H1 (cell line): Measurements from ENCODE around the gene WDR13. TPM values are rescaled to one million over a fixed set of nuclear protein-coding genes. Genes with fewer than 3 reads are reported as not detected.

Source experiments
- BACH1 ChIP-seq: IDR thresholded peaks from 2 replicates; pipeline ENCODE4 v1.6.1; 2012; ENCODE audit warnings: low read length, improper control_type of control experiment
- EP300 ChIP-seq, 2 experiments: IDR thresholded peaks; 1 replicate in 1 of 2; 2 replicates in 1 of 2; pipeline ENCODE4 v1.6.1; 2011 to 2012; ENCODE audit warnings: low read depth in 2 of 2, low read length in 2 of 2, mild to moderate bottlenecking in 2 of 2, borderline replicate concordance in 1 of 2, inconsistent platforms in 1 of 2, moderate library complexity in 1 of 2
- FOSL1 ChIP-seq: IDR thresholded peaks from 2 replicates; pipeline ENCODE4 v1.6.1; 2011; ENCODE audit warnings: mild to moderate bottlenecking, low read depth, low read length, moderate library complexity; ENCODE audit not compliant: insufficient read depth
- RBBP5 ChIP-seq: IDR thresholded peaks from 2 replicates; pipeline ENCODE4 v1.7.1; 2012; ENCODE audit warnings: low read depth, mild to moderate bottlenecking, inconsistent platforms, low read length, moderate library complexity, borderline replicate concordance
- TAF1 ChIP-seq: IDR thresholded peaks from 2 replicates; pipeline ENCODE4 v1.6.1; 2011; ENCODE audit warnings: mild to moderate bottlenecking, low read depth, low read length
- TAF7 ChIP-seq: optimal IDR thresholded peaks from 2 replicates; pipeline ENCODE3; 2011; ENCODE audit warnings: low read depth, mild to moderate bottlenecking, inconsistent platforms, low read length, moderate library complexity, borderline replicate concordance
- TBP ChIP-seq: IDR thresholded peaks from 2 replicates; pipeline ENCODE4 v1.6.1; 2011; ENCODE audit warnings: low read depth, low read length, improper control_type of control experiment
- polyA plus RNA-seq, 7 experiments: library from polyadenylated mRNA; depleted of rRNA in 3 of 7; stranded (reverse) in 5 of 7; unstranded in 2 of 7; fragments of >200 nt in 5 of 7; fragments of 200-250 nt in 2 of 7; gene quantifications; 1 replicate in 5 of 7; 2 replicates in 1 of 7; 4 replicates in 1 of 7; pipeline versions ENCODE4 v1.2.1 to v1.2.3, GENCODE V29; 2011 to 2013; ENCODE audit warnings: missing spikeins in 2 of 7, mixed read lengths in 2 of 7
- total RNA-seq: library from RNA; stranded (reverse); fragmentation: NEBNext Ultra II Directional; extraction: Animal tissue kit (Norgen Biotek cat#: 25700); gene quantifications from 2 replicates; pipeline ENCODE4 v1.2.1, GENCODE V29; 2021
- TF ChIP-seq, protein P1 (sequence below): fragments of 300-600 bp; sonication (generic); IDR thresholded peaks from 2 replicates; pipeline ENCODE4 v1.7.1; 2012; ENCODE audit warnings: low read length, moderate library complexity, mild to moderate bottlenecking, inconsistent platforms; ENCODE audit not compliant: insufficient replicate concordance

WDR13 gene
- total and polyA plus RNA-seq, 2 of the 8 experiments (the other 6 are each of a cell fraction or from before 2014, with no cell fraction given) = 19.4 to 46.3 TPM

DNA sequence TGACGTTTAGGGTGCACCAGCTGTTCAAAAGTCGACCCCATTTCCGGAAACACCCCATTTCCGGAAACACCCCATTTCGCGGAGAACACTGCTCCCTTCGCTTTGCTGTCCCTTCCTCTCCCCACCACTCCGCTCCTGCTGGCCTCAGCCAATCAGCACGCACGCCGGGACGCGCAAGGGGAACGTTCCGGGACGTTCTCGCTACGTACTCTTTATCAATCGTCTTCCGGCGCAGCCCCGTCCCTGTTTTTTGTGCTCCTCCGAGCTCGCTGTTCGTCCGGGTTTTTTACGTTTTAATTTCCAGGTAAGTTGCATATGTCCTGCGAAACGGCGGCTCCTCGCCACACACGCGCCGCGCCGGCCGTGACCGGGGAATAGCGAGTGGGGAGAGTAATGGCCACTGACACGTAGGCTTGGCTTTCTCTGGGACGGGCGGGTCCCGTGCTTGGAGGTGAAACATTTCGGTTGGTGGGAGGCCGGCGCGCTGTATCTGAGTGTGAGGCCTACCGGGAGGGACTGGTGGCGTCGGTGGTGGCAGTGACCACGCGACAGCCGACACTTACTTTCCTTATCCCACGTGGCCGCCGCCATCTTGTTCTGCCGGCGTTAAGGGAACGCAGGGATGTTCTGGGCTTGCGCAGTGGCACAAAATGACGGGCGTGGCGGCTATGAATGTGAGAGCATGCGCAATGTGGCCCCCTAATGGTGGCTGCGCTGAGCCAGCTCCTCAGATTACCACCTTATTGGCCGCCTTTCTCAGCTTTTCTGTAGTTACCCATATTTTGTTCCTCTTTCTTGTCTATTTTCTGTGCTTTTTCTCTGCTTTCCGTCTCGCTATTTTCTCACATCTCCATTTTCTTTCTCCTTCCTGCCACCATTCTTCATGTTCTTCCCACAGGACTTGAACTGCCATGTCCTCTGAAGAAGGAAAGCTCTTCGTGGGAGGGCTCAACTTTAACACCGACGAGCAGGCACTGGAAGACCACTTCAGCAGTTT, 22.7 kb upstream of the WDR13 start, which contains the start of gene RBM3 (continued):
- TF ChIP-seq, protein P1, sequence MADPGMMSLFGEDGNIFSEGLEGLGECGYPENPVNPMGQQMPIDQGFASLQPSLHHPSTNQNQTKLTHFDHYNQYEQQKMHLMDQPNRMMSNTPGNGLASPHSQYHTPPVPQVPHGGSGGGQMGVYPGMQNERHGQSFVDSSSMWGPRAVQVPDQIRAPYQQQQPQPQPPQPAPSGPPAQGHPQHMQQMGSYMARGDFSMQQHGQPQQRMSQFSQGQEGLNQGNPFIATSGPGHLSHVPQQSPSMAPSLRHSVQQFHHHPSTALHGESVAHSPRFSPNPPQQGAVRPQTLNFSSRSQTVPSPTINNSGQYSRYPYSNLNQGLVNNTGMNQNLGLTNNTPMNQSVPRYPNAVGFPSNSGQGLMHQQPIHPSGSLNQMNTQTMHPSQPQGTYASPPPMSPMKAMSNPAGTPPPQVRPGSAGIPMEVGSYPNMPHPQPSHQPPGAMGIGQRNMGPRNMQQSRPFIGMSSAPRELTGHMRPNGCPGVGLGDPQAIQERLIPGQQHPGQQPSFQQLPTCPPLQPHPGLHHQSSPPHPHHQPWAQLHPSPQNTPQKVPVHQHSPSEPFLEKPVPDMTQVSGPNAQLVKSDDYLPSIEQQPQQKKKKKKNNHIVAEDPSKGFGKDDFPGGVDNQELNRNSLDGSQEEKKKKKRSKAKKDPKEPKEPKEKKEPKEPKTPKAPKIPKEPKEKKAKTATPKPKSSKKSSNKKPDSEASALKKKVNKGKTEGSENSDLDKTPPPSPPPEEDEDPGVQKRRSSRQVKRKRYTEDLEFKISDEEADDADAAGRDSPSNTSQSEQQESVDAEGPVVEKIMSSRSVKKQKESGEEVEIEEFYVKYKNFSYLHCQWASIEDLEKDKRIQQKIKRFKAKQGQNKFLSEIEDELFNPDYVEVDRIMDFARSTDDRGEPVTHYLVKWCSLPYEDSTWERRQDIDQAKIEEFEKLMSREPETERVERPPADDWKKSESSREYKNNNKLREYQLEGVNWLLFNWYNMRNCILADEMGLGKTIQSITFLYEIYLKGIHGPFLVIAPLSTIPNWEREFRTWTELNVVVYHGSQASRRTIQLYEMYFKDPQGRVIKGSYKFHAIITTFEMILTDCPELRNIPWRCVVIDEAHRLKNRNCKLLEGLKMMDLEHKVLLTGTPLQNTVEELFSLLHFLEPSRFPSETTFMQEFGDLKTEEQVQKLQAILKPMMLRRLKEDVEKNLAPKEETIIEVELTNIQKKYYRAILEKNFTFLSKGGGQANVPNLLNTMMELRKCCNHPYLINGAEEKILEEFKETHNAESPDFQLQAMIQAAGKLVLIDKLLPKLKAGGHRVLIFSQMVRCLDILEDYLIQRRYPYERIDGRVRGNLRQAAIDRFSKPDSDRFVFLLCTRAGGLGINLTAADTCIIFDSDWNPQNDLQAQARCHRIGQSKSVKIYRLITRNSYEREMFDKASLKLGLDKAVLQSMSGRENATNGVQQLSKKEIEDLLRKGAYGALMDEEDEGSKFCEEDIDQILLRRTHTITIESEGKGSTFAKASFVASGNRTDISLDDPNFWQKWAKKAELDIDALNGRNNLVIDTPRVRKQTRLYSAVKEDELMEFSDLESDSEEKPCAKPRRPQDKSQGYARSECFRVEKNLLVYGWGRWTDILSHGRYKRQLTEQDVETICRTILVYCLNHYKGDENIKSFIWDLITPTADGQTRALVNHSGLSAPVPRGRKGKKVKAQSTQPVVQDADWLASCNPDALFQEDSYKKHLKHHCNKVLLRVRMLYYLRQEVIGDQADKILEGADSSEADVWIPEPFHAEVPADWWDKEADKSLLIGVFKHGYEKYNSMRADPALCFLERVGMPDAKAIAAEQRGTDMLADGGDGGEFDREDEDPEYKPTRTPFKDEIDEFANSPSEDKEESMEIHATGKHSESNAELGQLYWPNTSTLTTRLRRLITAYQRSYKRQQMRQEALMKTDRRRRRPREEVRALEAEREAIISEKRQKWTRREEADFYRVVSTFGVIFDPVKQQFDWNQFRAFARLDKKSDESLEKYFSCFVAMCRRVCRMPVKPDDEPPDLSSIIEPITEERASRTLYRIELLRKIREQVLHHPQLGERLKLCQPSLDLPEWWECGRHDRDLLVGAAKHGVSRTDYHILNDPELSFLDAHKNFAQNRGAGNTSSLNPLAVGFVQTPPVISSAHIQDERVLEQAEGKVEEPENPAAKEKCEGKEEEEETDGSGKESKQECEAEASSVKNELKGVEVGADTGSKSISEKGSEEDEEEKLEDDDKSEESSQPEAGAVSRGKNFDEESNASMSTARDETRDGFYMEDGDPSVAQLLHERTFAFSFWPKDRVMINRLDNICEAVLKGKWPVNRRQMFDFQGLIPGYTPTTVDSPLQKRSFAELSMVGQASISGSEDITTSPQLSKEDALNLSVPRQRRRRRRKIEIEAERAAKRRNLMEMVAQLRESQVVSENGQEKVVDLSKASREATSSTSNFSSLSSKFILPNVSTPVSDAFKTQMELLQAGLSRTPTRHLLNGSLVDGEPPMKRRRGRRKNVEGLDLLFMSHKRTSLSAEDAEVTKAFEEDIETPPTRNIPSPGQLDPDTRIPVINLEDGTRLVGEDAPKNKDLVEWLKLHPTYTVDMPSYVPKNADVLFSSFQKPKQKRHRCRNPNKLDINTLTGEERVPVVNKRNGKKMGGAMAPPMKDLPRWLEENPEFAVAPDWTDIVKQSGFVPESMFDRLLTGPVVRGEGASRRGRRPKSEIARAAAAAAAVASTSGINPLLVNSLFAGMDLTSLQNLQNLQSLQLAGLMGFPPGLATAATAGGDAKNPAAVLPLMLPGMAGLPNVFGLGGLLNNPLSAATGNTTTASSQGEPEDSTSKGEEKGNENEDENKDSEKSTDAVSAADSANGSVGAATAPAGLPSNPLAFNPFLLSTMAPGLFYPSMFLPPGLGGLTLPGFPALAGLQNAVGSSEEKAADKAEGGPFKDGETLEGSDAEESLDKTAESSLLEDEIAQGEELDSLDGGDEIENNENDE = no peak
- TF ChIP-seq RBBP5 (no peak), TAF1 (peak; percentile 86), BACH1 (no peak), TBP (peak; percentile 87), EP300 (IDR thresholded peaks at IDR 0.05; ENCODE audit: borderline replicate concordance in 1 of 2, low read depth in 2 of 2, low read length in 2 of 2) (no peak), FOSL1 (no peak), TAF7 (peak; percentile 59)
